ENCODE measurements around the gene CARD14. TPM values are rescaled to one million over a fixed set of nuclear protein-coding genes. Genes with fewer than 3 reads are reported as not detected.

CARD14 gene
- polyA plus RNA-seq, 1 experiment, result not detected

- ChIA-PET CTCF (interaction anchor here (0.6 kb wide), 1 partner anchor 120 kb away, joined by 4 read pairs; no protein-coding TSS in a partner anchor), POLR2A (no interaction called here)
- Histone ChIP-seq H3K27me3 (ENCODE audit: control insufficient read depth, insufficient read depth, low read length) (peaks cover 3% of the 10 kb centered on the region), H3K9me3 (ENCODE audit: control insufficient read depth, insufficient read depth, low read length) (no peaks in the 10 kb centered on the region), H3K27ac (ENCODE audit: low read depth, low read length) (no peak overlapping the region), H3K4me3 (ENCODE audit: low read depth, low read length) (no peak overlapping the region)
- no peak for DNase-seq (ENCODE audit: low read depth, low spot score)
- TF ChIP-seq CTCF (IDR thresholded peaks at IDR 0.05; ENCODE audit: low read depth, low read length), result no peak
These were observed 38.8 kb upstream of the CARD14 start for GRCh38 chr17:80130992-80131391.

GRCh38 chr17:80132906-80133625 is 36.8 kb upstream of the CARD14 start:
- Histone ChIP-seq H3K27me3 (ENCODE audit: control insufficient read depth, insufficient read depth, low read length) (peaks cover 3% of the 10 kb centered on the region), H3K4me3 (ENCODE audit: low read depth, low read length) (no peak overlapping the region), H3K9me3 (ENCODE audit: control insufficient read depth, insufficient read depth, low read length) (no peaks in the 10 kb centered on the region), H3K27ac (ENCODE audit: low read depth, low read length) (no peak overlapping the region)
- no peak for DNase-seq (ENCODE audit: low read depth, low spot score)
- no peak for TF ChIP-seq CTCF (IDR thresholded peaks at IDR 0.05; ENCODE audit: low read depth, low read length)
- CTCF ChIA-PET, result no interaction called here
- POLR2A ChIA-PET, result no interaction called here

- no peak for DNase-seq (ENCODE audit: low read depth, low spot score)
- no peak overlapping the region for H3K4me3 ChIP-seq (ENCODE audit: low read depth, low read length)
- CTCF ChIA-PET, result no interaction called here
- H3K27me3 ChIP-seq (ENCODE audit: control insufficient read depth, insufficient read depth, low read length), result no peaks in the 10 kb centered on the region
- no peak for TF ChIP-seq CTCF (IDR thresholded peaks at IDR 0.05; ENCODE audit: low read depth, low read length)
- POLR2A ChIA-PET, result no interaction called here
- H3K9me3 ChIP-seq (ENCODE audit: control insufficient read depth, insufficient read depth, low read length), result no peaks in the 10 kb centered on the region
- no peak overlapping the region for H3K27ac ChIP-seq (ENCODE audit: low read depth, low read length)
These were observed 36.2 kb upstream of the CARD14 start for GRCh38 chr17:80133626-80133970.

- H3K9me3 ChIP-seq (ENCODE audit: control insufficient read depth, insufficient read depth, low read length), result no peaks in the 10 kb centered on the region
- no peak for DNase-seq (ENCODE audit: low read depth, low spot score)
- no peak overlapping the region for H3K4me3 ChIP-seq (ENCODE audit: low read depth, low read length)
- no peak overlapping the region for H3K27ac ChIP-seq (ENCODE audit: low read depth, low read length)
- POLR2A ChIA-PET, result interaction anchor here (0.7 kb wide), 1 partner anchor 1858 kb away, joined by 5 read pairs; no protein-coding TSS in a partner anchor
- TF ChIP-seq CTCF (IDR thresholded peaks at IDR 0.05; ENCODE audit: low read depth, low read length), result no peak
- CTCF ChIA-PET, result interaction anchor here (1.3 kb wide), 1 partner anchor 36 kb away, joined by 4 read pairs; the partner anchor contains the start of gene GAA
- H3K27me3 ChIP-seq (ENCODE audit: control insufficient read depth, insufficient read depth, low read length), result no peaks in the 10 kb centered on the region
These were observed 32.7 kb upstream of the CARD14 start for GRCh38 chr17:80137131-80137530.

GRCh38 chr17:80138856-80139426 is 30.9 kb upstream of the CARD14 start:
- DNase-seq (ENCODE audit: low read depth, low spot score), result no peak
- Histone ChIP-seq H3K4me3 (ENCODE audit: low read depth, low read length) (no peak overlapping the region), H3K27ac (ENCODE audit: low read depth, low read length) (no peak overlapping the region), H3K9me3 (ENCODE audit: control insufficient read depth, insufficient read depth, low read length) (no peaks in the 10 kb centered on the region), H3K27me3 (ENCODE audit: control insufficient read depth, insufficient read depth, low read length) (no peaks in the 10 kb centered on the region)
- ChIA-PET POLR2A (no interaction called here), CTCF (no interaction called here)
- TF ChIP-seq CTCF (IDR thresholded peaks at IDR 0.05; ENCODE audit: low read depth, low read length), result no peak

Data from AG04450 (cell line).